Measurements from ENCODE around the gene SMIM32.

Gene SMIM32

DNA sequence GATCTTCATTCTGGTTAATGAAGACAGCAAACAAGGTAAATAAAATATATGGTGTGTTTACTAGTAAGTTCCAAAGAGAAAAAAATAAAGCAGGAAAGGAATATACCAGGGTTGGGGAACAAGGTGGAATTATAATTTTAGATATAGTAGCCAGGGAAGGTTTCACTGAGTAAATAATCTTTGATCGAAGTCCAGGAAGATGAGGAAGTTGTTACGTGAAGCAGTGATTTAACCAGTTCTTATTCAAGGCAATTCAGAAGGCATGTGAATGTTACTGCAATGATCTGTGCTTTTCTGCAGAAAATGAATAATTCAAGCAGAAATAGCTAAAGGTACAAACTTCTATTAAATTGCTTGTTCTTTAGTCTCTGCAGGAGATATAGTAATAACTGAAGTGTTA is 6.2 kb downstream of the SMIM32 start:
- DNase-seq (ENCODE audit: low spot score) = no peak

GRCh38 chr5:136185974-136186665 is 6.8 kb downstream of the SMIM32 start:
- DNase-seq (ENCODE audit: low spot score) = no peak

DNA sequence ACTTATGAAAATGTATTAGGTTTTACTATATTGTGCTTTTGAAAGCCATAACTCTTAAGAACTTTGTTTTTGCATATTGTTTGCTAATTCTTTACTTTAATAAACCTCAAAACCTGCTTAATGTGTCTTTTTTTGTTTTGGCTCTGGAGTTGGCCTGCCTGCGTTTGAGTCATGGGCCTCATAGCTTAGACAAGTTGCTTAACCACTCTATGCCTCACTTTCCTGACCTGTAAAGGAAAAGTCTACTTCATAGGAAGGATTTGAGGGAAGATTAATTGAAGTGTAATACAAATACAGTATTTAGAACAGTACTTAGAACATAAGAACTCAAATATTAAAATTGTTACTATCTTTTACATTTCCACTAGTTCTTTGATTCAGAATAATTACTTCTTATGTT is 10.3 kb downstream of the SMIM32 start:
- DNase-seq (ENCODE audit: low spot score) = no peak

DNA sequence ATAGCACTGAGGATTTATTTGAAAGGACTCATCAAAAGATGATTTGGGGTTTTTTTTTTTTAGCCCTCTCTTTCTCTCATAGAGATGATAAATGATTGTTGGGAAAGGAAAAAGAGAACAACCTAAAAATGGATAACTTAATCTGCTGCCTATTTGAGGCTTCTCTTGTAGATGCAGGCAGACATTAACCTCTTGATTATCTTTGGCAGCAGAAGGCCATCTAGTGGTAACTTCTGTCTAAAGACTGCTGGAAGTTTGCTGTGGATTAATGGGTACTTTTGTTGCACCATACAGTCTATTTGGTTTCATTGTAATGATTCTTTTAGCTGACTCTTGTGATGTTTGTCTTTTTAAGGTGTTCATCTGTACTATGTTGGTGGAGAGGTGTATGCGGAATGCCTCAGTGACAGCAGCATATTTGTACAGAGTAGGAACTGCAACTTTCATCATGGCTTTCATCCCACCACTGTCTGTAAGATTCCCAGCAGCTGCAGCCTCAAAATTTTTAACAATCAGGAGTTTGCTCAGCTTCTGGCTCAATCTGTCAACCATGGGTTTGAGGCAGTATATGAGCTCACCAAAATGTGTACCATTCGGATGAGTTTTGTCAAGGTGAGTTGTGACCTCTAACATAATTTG is 18.8 kb downstream of the SMIM32 start:
- DNase-seq (ENCODE audit: low spot score) = peak; percentile 35

- no peak for DNase-seq (ENCODE audit: low spot score)
Measured at GRCh38 chr5:136169218-136169617, 23.7 kb downstream of the SMIM32 start.

- DNase-seq (ENCODE audit: low spot score) = no peak
Measured at GRCh38 chr5:136166909-136167308, 26.1 kb downstream of the SMIM32 start.

DNA sequence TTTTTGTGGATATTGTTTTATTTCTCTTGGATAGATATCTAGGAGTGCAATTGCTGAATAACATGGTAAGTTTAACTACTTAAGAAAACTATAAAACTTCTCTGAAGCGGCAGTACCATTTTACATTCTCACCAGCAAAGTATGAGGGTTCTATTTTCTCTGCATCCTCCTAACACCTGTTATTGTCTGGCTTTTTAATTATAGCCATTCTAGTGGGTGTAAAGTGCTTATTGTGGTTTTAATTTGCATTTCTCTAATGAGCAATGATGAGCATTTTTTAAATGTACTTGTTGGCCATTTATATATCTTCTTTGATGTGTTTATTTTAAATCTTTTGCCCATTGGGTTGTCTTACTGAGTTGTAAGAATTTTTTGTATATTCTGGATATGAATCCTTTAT is 28.7 kb downstream of the SMIM32 start:
- no peak for DNase-seq (ENCODE audit: low spot score)

GRCh38 chr5:136162008-136162407 is 31.0 kb downstream of the SMIM32 start:
- DNase-seq (ENCODE audit: low spot score) = no peak

GRCh38 chr5:136159457-136159856 is 33.5 kb downstream of the SMIM32 start:
- no peak for DNase-seq (ENCODE audit: low spot score)

- DNase-seq (ENCODE audit: low spot score) = no peak
Measured at GRCh38 chr5:136157514-136157913, 35.4 kb downstream of the SMIM32 start.

DNA sequence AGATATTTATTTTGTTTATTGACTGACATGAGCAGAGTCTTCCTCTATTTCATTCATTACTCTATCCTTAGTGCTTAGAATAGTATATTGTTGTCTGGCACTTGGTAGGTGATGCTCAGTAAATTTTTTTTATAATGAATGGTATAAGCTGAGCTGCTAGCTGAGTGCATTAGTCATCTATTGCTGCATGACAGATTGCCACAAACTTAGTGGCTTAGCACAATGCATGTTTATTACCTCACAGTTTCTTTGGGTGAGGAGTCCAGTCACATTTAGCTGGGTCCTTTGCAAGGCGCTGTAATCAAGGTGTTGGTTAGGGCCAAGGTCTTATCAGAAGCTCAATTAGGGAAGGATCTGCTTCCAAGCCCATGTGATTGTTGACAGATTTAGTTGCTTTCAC is 37.2 kb downstream of the SMIM32 start:
- no peak for DNase-seq (ENCODE audit: low spot score)

- no peak for DNase-seq (ENCODE audit: low spot score)
Measured at GRCh38 chr5:136155078-136155477, 37.9 kb downstream of the SMIM32 start.

DNA sequence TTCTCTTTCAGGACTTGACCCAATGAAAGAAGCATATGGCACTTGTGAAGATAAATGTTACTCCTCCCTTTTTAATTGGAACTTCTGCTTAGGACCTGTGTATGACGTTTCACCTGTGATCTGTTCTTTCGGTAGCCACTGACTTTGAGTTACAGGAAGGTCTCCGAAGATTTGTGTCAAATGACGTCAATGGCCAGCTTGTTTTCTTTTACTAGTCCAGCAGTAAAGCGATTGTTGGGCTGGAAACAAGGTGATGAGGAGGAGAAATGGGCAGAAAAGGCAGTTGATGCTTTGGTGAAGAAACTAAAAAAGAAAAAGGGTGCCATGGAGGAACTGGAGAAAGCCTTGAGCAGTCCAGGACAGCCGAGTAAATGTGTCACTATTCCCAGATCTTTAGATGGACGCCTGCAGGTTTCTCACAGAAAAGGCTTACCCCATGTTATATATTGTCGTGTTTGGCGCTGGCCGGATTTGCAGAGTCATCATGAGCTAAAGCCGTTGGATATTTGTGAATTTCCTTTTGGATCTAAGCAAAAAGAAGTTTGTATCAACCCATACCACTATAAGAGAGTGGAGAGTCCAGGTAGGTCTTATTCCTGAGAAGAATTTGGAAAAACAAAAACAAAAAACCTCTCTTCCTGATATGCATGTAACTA is 39.3 kb downstream of the SMIM32 start:
- no peak for DNase-seq (ENCODE audit: low spot score)

DNA sequence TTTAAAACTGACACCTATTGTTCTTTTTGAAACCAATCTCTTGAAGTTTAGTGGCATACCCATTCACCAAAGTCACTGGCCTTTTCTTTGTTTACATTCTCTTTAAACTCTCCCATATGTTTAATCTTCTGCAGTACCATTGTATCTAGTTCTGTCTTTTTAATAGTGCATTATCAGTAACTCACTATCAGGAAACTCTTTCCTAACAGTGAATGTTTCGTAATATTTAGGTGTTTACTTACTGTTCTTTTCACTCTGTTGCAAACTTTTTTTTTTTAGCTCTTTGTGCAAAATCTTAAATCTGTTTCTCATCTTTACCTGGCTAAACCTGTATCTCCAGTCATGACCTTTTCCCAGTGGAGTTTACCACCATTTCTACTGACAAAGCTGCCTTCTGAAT is 43.1 kb downstream of the SMIM32 start:
- no peak for DNase-seq (ENCODE audit: low spot score)

- no peak for DNase-seq (ENCODE audit: low spot score)
Measured at GRCh38 chr5:136147632-136148031, 45.3 kb downstream of the SMIM32 start.

- no peak for DNase-seq (ENCODE audit: low spot score)
Measured at GRCh38 chr5:136146201-136146600, 46.8 kb downstream of the SMIM32 start.

GRCh38 chr5:136145030-136145429 is 47.9 kb downstream of the SMIM32 start:
- no peak for DNase-seq (ENCODE audit: low spot score)

GRCh38 chr5:136143763-136144162 is 49.2 kb downstream of the SMIM32 start:
- DNase-seq (ENCODE audit: low spot score) = no peak

DNA sequence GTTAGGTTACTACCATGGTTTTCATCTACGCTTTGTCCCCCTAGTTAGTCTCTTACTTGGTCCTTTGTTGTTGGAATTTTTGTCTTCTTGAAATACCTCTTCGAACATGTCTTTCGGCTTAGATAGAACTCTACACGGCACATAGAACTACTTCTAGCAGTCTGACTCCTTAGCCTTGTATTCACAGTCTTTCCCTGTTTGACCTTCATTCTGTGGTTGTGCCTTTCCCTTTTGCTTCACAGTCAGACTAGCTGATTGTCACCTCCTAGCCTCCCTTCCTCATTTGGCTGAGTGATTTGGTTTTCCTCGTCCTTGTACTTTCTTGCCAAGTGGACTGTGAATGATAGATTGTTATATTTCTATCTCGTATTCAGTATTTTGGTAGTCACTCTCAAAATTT is 49.6 kb downstream of the SMIM32 start:
- no peak for DNase-seq (ENCODE audit: low spot score)

- DNase-seq (ENCODE audit: low spot score) = peak; percentile 9
Measured at GRCh38 chr5:136141561-136141960, 51.4 kb downstream of the SMIM32 start.

All from activated CD4-positive, alpha-beta T cell treated with anti-CD3 and anti-CD28 coated beads, Interleukin-2, Interleukin-4, amounts not matched to agents 100 ng/mL and 50 ng/mL, durations not matched to agents 16 hours and 8 hours (primary cell).